HG02885 (cell line): ENCODE results near the gene MAD2L1.

Experiments used
- ATAC-seq: cut with Tn5 transposase; IDR thresholded peaks from one replicate; pipeline ENCODE4 v1.9.1; 2021; ENCODE audit warnings: mild to moderate bottlenecking; ENCODE audit not compliant: unreplicated experiment, poor library complexity

Gene MAD2L1

DNA sequence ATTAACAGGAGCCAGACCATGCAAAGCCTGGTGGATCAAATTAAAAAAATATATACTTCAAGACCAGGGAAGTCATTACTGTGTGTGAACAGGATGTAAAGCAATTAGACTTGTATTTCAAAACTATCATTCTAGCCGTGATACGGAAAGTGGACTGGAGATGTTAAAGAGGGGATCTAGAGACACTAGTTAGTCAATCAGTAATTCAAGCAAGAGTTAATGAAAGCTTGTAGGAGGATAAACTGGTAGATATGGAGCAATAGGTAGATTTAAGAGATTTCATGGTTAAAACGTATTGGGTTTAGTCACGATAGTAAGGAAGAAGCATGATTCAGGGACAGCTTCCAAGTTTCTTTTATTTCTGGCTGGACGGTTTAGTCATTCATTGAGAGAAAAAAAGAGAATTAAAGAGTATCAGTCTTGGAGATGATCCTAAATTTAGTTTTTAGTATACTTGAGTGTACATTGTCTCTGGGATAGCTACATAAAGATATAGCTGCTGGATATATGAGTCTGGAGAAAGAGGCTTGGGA, 3.9 kb downstream of the MAD2L1 start:
- ATAC-seq: no peak

DNA sequence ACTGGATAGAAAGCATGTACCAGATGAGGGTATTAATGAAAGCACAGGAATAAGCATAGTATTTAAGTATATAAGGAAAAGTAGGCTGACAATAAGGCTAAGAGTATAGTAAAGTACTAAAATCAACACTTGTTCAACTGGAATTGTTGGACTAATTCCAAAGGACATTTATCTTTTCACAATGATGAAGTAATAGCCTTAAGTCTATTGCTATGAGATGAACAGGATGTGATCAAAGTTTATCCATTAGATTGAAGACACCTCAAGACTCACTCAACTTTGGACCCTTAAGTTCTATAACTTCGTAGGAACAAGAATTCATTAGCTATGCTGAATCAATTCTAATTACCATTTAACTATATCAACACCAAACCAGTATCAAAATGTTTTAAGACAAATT, 7.6 kb downstream of the MAD2L1 start:
- ATAC-seq: no peak

DNA sequence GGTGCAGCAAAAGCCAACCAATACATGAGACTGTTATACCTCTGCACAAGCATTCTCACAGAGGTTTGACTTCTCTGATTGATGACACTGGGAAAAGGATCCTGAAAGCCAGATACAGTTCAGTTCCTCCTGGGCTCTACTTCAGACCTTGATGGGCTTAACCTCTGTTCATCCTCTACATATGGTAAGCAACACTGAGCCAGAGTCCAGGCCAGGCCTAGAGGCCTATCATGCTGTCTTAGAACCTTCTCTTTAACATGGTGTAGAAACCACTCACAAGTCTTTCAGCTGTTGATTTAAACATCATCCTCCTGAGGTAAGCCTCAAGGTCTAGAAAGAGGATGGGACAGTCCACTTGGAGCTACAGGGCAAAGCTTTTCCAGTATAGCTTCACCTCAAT, 9.2 kb downstream of the MAD2L1 start:
- no peak for ATAC-seq

DNA sequence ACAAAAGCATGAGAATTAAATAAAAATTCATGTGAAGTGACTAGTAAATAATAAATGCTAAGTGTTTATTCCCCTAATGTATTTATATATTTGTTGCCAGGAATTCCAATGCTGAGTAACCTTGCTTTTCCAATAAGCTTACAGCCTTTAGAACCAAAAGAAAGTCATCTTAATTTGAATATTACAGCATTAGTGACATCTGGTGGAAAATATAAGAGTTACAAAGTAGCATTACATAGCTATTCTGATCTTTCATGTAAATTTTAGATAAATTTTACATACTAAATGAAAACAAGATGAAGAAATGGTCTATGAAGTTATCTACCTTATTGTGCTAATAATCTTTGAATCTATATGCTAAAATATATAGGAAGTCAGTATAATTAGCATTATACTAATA, 10.4 kb downstream of the MAD2L1 start:
- no peak for ATAC-seq

DNA sequence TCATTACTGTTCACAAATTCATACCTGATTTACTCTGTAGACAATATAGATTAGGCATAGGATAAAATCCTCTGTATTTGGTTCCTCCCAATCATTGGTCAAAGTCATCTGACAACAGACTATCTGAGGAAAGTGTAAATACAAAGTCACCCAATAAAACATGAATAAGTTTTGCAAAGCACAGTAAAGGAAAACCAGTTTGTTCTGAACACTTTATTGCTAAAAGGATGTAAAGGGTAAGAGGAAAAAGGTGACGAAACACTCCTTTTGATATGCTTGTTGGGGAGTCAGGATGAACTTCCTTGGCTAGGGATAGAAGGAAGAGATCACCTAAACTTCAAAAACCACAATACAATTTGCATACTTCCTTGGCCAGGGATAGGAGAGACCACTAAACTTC, 10.9 kb downstream of the MAD2L1 start:
- no peak for ATAC-seq

DNA sequence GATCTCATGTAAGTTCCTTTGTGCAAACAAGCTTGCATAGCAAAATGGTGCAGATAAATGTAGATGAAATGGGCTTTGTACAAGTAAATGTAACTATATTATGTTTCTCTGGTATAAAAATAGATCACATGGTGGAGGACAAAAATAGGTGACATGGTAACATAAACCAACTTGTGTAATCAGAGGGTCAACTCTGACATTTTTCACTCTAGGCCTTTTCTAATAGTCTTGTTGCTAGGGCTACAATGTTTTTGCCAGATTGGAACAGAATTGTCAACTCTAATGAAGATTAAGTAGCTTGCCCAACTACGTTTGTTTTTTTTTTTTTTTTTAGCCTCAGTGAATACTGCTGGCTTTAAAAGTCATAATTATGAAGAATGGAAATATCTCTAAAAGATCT, 11.5 kb downstream of the MAD2L1 start:
- ATAC-seq: no peak

DNA sequence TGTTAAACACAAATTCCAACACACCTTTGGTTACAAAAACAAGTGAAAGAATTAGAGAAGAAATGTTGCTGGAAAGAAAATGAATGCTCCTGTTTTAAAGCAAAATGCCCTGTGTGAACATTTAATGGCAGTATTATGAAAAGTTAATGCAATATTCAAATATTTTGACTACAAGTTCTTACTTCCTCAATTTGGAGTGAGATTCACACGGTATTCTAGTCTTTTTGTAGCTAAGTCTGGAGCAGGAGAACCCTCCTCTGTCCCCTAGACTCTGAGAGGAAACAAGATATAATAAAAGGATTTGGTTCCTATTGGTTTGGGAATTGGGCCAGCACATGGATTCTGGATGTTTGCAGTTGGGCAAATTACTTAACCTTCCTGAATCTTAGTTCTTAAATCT, 12.7 kb downstream of the MAD2L1 start:
- ATAC-seq: peak; percentile 63

DNA sequence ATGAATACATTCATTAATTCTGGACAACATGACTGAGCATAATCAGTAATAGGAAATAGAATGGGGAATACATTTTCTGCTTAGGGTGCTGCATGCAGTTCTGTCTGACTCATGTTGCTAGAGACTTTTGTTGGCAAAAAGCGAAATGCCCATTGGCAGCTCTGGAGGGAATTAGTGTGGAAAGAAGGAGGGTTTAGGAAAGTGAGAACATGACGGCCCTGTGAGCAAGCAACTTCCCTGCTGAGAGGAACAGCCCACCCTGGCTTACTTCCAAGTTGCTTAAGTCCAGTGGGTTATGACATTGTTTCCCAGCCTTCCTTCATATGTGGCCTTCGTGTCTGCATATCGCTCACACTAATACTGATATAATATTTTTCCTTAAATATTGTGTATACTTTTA, 13.8 kb downstream of the MAD2L1 start:
- no peak for ATAC-seq

DNA sequence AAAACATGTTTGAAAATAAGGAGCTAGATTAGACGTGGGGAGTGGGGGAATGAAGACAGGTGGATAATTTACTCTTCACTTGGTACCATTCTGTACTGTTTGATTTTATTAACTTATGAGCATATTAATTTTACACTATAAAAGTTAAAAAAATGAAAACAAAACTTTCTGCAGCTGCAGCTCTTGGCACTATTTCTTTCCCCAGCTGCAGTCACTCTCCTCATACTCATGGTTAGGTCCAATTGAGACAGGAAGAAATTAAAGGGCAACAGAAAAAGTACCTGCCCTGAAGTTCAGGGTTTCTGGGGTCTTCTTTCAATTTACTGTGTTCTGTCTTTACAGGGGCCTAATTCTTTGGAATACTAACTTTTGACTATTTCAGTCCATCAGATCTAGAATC, 15.4 kb downstream of the MAD2L1 start:
- no peak for ATAC-seq

DNA sequence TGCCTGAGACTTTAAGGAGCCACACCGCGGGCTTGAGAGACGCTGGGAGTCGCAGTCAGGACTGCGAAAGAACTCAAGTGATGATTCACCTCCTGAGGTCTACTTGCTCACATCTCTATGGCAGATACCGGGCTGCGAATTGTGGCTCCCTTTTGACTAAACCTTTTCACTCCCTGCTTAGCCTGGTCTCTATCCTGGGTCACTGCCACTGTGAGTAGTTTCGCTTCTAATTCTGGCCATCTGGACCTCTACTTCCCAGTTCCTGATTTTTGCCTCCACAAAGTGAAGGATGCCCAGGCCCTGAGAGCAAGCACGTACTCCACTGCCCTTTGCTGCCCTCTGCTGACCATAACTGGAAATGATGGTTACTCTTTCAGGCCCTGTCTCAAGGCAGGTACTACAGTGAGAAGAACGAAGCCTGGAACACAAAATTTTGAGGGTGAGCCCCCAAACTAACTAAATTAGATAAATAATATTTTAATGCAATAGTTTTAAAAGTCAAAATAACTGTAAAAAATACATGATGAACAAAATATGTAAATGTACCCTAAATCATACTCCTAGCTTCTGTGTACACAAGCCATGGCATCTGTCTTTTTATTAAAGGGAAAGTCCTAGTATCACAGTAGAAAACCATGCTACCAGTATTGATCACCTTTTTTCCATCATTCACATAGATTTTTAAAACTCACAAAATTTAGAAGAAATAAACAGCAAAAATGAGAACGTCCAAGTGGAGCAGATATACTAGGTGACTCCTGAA, 16.7 kb downstream of the MAD2L1 start:
- ATAC-seq: peak; percentile 88

DNA sequence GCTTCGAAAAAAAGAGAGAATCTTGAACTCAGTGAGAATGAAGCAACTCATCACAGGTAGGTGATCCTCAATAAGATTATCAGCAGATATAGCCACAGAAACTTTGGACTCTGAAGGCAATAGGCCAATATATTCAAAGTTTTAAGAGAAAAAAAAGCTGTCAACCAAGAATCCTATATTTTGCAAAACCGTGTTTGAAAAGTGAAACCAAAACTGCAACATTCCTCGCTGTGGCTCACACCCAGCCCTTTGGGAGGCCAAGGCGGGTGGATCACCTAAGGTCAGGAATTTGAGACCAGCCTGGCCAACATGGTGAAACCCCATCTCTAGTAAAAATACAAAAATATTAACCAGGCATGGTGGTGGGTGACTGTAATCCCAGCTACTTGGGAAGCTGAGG, 22.8 kb downstream of the MAD2L1 start:
- ATAC-seq: no peak

DNA sequence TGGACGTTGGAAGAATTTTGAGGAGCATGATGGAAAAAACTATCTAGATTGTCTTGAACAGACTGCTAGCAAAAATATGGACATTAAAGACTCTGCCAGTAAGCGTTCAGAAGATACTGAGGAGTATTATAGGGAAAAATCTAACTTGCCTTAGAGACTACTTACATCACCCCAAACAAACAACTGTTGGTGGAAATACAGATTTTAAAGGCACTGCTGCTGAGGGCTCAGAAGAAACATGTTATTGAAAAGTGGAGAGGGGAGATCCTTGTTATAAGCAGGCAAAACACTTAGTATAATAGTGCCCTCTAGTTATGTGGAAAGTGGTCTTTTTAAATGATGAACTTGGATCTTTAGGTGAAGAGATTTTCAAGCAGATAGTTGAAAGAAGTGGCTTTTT, 29.2 kb downstream of the MAD2L1 start:
- ATAC-seq: no peak

DNA sequence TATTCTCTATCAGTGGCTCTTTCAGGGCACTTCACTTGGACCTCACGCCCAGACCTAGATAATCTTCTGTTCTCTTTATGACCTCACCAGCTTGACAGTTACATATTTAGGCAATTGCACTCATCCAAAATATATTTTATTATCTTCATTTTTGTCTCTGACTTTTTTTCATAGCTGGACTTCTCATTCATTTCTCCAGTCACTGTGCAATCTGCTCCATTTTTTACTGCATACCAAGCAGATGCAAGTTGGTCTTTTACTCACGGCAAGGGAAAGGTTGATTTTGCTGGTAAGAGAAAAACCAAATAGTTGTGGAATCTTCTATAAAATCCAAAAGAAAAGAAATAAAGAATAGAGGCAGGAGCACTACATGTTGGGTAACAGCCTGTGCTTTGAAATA, 31.7 kb downstream of the MAD2L1 start:
- ATAC-seq: no peak

DNA sequence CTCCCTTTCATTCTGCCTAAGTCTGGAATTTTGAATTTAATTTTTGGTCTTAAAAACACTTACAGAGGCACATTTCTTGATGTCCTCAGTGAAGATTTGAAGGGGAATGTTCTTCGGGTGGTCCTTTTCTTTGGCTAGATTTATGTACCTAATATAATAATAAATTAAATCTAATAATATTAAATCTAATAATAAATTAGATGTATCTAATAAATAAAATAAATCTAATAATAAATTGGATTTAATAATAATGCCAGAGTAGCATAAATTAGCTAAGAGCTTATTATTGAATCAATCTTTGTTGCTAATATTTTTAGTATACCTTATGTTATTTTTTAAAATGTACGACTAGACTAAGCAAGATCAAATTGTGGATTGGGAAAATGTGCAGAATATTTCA, 39.8 kb downstream of the MAD2L1 start:
- ATAC-seq: no peak

DNA sequence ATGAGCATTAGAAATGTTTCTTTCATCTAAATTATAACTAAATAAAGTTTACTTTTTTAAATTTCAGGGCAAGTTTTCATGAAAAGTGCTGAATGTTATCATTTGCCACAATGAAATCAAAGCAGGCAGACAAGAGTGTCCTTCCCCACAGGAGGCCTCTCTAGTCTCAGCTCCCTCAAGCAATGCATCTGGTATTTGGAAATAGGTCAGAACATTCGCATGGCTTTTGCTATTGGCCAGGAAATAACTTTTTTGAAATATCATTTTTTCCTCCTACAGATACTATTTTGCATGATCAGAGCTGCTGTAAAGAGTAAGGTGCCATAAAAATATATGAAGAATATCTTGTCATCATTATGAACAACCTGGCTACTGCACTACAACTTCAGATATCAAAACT, 41.1 kb downstream of the MAD2L1 start:
- ATAC-seq: no peak

DNA sequence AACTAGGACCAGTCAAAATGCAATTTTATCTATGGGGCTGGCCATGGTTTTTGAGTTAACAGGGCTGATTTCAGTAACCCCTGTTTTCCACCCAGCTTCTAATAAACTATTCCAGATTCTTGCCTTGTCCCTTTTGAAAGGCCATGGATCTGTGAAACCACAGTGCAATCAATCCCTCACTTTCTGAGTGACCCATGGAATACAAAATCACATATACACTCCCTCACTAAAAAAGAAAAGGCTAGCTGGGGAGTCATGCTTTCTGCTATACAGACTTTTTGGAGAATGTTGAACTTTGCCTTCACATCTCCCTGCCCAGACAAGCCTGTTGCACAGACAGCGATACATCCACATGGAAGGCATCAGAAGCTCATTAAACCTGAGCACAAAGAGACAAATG, 47.9 kb downstream of the MAD2L1 start:
- ATAC-seq: no peak

DNA sequence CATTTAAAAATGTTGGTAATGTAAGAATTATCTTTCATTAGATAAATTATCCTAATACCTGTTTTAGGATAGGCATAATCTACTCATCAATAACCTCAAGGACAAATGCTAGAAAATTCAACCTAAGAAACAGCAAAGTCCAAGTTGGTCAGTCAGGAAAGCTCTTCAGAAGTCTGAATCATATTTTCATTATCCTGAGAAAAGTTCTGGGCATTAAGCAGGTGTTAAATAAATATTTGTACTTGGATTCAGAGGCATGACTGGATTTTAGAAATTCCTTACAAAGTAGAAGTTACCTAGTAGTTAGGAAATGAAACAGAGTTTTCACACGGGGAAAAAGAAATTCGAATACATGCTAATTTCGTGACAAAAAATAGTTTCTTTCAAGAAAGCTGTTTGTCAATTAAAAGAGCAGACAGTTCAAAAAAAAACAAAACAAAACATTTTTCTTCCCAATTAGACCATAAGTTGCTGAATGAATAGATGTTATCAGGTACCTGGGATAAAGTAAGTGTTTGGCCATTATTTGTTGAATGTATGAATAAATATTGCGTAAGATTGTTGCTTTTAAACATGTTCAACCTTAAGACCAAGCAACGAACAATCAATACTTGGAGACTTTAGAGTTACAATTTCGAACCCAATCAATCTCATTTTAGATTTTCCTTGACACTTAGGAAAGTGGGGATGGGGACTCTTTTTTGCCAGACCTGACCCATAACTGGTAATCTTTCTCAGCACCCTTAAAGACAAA, 48.5 kb downstream of the MAD2L1 start:
- no peak for ATAC-seq

DNA sequence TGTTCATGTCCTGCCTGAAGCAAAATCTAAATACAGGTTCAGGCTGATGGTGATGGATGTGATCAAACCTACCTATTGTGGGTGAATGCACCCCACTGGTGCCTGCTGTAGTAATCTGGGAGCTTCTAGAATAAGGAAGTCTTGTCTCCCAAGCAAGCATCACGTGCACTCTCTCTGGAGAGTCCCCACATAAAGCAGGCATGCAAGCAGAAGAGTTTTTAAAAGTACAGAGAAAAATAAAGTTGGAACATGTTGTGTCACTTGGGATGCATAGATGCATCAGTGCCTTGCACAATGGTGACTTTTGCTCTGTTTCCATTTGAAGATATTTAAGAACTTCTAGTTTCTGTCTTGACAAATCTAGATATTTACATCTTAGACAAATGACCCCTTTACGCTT, 54.9 kb downstream of the MAD2L1 start:
- no peak for ATAC-seq

DNA sequence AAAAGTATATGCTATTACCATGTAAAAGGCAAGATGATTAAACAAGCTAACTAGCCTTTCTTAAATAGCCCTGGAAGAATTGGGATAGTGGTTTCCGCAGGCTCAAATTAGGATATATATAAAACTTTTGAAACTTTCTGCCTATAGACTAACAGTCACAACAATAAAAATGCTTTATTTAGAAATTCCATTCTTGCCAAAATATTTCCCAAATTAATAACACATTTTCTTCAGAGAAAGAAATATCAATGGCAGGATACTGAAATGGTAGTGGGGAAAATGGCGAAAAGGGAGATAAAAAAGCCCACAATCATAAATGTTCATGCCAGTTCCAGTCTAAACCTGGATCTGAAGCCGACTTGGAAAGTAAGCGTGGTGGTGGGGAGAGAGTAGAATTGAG, 56.0 kb downstream of the MAD2L1 start:
- ATAC-seq: no peak

DNA sequence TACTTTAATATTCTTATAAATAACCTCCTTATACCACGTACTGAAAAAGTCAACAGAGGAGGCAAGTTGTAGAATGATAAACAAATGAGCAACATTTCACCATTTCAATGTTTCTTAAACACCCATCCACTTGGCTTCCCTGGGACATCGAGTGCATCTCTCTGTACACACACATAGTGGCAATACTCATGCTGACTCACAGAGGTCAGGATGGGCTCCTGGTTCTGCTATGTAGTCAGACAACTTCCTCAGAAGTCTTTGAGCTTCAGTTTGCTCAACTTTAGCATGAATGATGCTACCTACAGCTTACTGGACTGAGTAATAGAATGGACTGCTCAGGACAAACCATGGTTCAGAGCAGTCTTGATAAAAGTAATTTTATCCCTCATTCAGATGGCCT, 56.9 kb downstream of the MAD2L1 start:
- ATAC-seq: no peak

DNA sequence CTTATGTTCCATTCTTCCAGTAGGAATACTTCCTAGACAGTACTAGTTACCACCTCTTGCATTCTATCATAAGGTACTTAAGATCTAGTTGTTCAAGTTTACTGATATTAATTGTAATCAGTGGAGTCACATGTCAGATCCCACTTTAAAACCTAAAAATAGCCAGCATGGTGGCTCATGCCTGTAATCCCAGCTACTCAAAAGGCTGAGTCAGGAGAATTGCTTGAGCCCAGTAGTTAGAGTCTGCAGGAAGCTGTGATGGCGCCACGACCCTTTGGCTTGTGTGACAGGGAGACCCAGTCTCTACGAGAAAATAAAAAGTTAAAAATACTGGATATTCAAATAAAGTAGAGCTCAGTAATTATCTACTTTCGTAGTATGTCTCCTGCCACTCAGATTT, 57.7 kb downstream of the MAD2L1 start:
- ATAC-seq: no peak

DNA sequence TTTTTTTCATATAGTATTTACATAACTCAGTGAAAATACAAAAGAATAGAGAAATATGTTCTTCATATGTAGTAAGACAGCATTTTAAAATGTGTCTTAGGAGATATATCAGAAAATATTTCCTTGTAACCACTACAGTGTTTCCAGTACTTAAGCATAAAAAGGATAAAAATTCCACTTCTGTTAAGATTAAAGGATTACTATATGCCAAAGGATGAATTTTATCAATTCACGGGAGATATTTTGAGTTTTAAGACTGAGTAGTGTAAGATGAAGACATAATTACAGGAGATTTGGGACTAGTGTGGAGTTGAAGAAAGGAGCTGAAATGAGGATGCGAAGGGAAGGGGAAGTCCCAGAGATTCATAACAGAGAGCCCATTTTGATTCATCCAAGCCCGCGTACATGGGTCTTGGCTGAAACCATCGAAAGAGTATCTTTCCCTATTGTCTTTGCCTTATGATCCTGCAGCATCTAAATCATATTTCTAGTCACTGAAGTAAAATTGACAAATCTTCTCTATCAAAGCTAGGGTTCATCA, 58.7 kb downstream of the MAD2L1 start:
- no peak for ATAC-seq
